Hepatocyte (in vitro differentiated cells): ENCODE data around the gene GRK3. TPM values are rescaled to one million over a fixed set of nuclear protein-coding genes. Genes with fewer than 3 reads are reported as not detected.
"Not testable (repeated sequence)": the region's sequence is repeated elsewhere in the genome, so short reads cannot be mapped to it uniquely, and the experiment has no call there.

Source experiments
- DNase-seq: peaks from one replicate; pipeline ENCODE4 v3.0.0-alpha.2; 2016; ENCODE audit warnings: low spot score
- H2AFZ ChIP-seq: fragments of 200-600 bp; sonication (generic); 2 replicates; pipeline ENCODE4 v1.6.0; 2016; ENCODE audit warnings: antibody characterized with exemption, mild to moderate bottlenecking
- H3K27ac ChIP-seq: fragments of 200-600 bp; sonication (generic); 2 replicates; pipeline ENCODE4 v1.5.1; 2016; ENCODE audit warnings: mild to moderate bottlenecking
- H3K27me3 ChIP-seq: fragments of 200-600 bp; sonication (generic); 2 replicates; pipeline ENCODE4 v1.6.1; 2016
- H3K36me3 ChIP-seq: fragments of 200-600 bp; sonication (generic); replicated peaks from 2 replicates; pipeline ENCODE4 v1.5.1; 2016; ENCODE audit warnings: low read depth; ENCODE audit not compliant: insufficient read depth
- H3K4me1 ChIP-seq: fragments of 200-600 bp; sonication (generic); 2 replicates; pipeline ENCODE4 v1.5.1; 2016; ENCODE audit warnings: mild to moderate bottlenecking, moderate library complexity; ENCODE audit not compliant: insufficient read depth
- H3K4me2 ChIP-seq: fragments of 200-600 bp; sonication (generic); 2 replicates; pipeline ENCODE4 v1.6.0; 2016
- H3K4me3 ChIP-seq: fragments of 200-600 bp; sonication (generic); 2 replicates; pipeline ENCODE4 v1.5.1; 2016; ENCODE audit warnings: mild to moderate bottlenecking
- H3K79me2 ChIP-seq: fragments of 200-600 bp; sonication (generic); 2 replicates; pipeline ENCODE4 v1.6.0; 2017; ENCODE audit warnings: mild to moderate bottlenecking
- H3K9me2 ChIP-seq: fragments of 200-600 bp; sonication (generic); replicated peaks from 2 replicates; pipeline ENCODE4 v1.6.0; 2017; ENCODE audit warnings: mild to moderate bottlenecking; ENCODE audit not compliant: insufficient read depth
- H3K9me3 ChIP-seq: fragments of 200-600 bp; sonication (generic); 2 replicates; pipeline ENCODE4 v1.5.1; 2016; ENCODE audit warnings: low read depth, mild to moderate bottlenecking
- H4K20me1 ChIP-seq: fragments of 200-600 bp; sonication (generic); 2 replicates; pipeline ENCODE4 v1.6.0; 2016; ENCODE audit warnings: mild to moderate bottlenecking; ENCODE audit not compliant: insufficient read depth, poor library complexity, severe bottlenecking
- CTCF ChIP-seq: fragments of 200-600 bp; sonication (generic); IDR thresholded peaks from 2 replicates; pipeline ENCODE4 v1.5.1; 2016; ENCODE audit warnings: antibody characterized with exemption, mild to moderate bottlenecking; ENCODE audit not compliant: poor library complexity
- EZH2 ChIP-seq: fragments of 200-600 bp; sonication (generic); IDR thresholded peaks from 2 replicates; pipeline ENCODE4 v1.6.1; 2016; ENCODE audit warnings: antibody characterized with exemption, mild to moderate bottlenecking, borderline replicate concordance
- EZH2phosphoT487 ChIP-seq: fragments of 200-600 bp; sonication (generic); IDR thresholded peaks from one replicate; pipeline ENCODE4 v1.6.1; 2018; ENCODE audit warnings: antibody characterized with exemption, mild to moderate bottlenecking, low read depth, moderate library complexity; ENCODE audit not compliant: unreplicated experiment, severe bottlenecking
- WGBS: methylation state at CpG from one replicate; pipeline ENCODE4 v1.1.6; 2016; ENCODE audit warnings: low lambda C conversion rate; ENCODE audit errors: missing lambda C conversion rate; 5-methylcytosine and 5-hydroxymethylcytosine counted together
- polyA plus RNA-seq: library from polyadenylated mRNA; unstranded; fragments of >200 nt; fragmentation: Nextera tagmentation; extraction: Ambion mirVana; gene quantifications from 2 replicates; pipeline ENCODE4 v1.2.1, GENCODE V29; 2016
- total RNA-seq: library from RNA; depleted of rRNA; stranded (reverse); fragments of >200 nt; gene quantifications from 2 replicates; pipeline ENCODE4 v1.2.3, GENCODE V29; 2014

Gene GRK3
- total and polyA plus RNA-seq, 2 experiments from 2014 or later = 1.5 to 7.1 TPM

DNA sequence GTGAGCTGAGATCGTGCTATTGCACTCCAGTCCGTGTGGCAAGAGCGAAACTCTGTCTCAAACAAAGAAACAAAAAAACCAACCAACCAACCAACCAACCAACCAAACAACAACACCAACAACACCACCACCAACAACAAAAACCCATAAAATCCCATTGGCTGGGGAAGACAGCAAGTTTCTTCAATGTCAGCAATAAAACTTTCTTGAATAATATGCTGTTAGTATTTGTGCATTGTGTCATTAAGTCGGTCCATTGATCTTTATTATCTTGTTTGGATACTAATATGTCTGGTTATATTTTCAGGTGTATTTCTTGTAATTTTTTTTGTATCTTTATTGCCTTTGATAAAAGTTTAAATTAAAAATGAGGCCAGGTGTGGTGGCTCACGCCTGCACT, 9.4 kb downstream of the GRK3 start:
- peaks cover 36% of the 10 kb centered on the region for H3K79me2 ChIP-seq
- no peaks in the 10 kb centered on the region for H3K9me3 ChIP-seq
- no peak for DNase-seq
- no peaks in the 10 kb centered on the region for H3K27me3 ChIP-seq
- H3K4me3 ChIP-seq = no peak overlapping the region
- no peaks in the 10 kb centered on the region for H3K9me2 ChIP-seq
- WGBS = 94% methylated on average over 5 of the region's 5 CpGs
- H3K27ac ChIP-seq = no peak overlapping the region
- no peaks in the 10 kb centered on the region for H3K36me3 ChIP-seq
- H2AFZ ChIP-seq = no peak overlapping the region
- TF ChIP-seq CTCF = no peak
- no peak for TF ChIP-seq EZH2
- TF ChIP-seq EZH2phosphoT487 = no peak
- no peak overlapping the region for H3K4me2 ChIP-seq
- H4K20me1 ChIP-seq = no peaks in the 10 kb centered on the region
- no peaks in the 10 kb centered on the region for H3K4me1 ChIP-seq

- H3K27ac ChIP-seq = no peak overlapping the region
- WGBS = 90% methylated on average over 4 of the region's 4 CpGs
- no peak for DNase-seq
- no peak overlapping the region for H2AFZ ChIP-seq
- no peak overlapping the region for H3K4me2 ChIP-seq
- no peaks in the 10 kb centered on the region for H3K36me3 ChIP-seq
- no peak for TF ChIP-seq EZH2phosphoT487
- no peak for TF ChIP-seq CTCF
- H3K9me2 ChIP-seq = no peaks in the 10 kb centered on the region
- peaks cover 28% of the 10 kb centered on the region for H3K79me2 ChIP-seq
- no peaks in the 10 kb centered on the region for H3K4me1 ChIP-seq
- H4K20me1 ChIP-seq = no peaks in the 10 kb centered on the region
- no peaks in the 10 kb centered on the region for H3K27me3 ChIP-seq
- H3K9me3 ChIP-seq = no peaks in the 10 kb centered on the region
- H3K4me3 ChIP-seq = no peak overlapping the region
Measured at GRCh38 chr22:25574736-25575135, 10.3 kb downstream of the GRK3 start.

DNA sequence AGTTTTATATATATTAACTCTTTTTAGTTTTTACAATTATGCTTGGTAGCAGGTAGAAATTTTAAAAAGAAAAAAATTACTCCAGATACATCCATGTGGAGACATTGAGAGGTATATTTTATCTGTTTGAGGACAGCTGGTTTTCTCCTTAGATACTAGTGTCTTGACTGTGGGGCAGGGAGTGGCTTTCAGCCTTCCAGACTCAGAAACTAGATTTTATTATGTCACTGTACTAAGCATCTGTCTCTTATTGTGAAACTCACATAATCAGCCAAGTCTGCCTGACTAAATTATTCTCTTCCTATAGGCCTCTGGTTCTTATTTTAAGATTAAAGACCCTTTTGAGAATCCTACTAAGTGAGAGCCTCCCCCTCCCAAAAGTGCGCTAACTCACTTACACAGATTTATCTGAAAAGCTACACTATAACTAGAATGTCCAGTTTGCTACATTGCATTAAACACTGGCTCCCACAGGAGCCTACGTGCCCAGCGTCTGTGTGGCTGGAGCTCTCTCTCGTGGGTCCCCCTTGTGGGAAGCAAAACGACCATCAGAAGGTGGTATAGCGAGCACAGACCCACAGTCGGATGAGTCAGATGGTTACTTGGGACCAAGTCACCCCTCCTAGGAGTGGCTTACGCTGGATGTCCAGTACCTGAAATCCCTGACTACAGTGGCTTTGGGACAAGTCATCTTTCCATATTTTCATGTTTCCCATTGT, 11.4 kb downstream of the GRK3 start:
- H3K9me2 ChIP-seq, H3K4me1 ChIP-seq, H3K36me3 ChIP-seq, H3K9me3 ChIP-seq, H3K27me3 ChIP-seq, H3K4me3 ChIP-seq, H3K27ac ChIP-seq, H3K4me2 ChIP-seq, H2AFZ ChIP-seq, H4K20me1 ChIP-seq, DNase-seq: not testable (repeated sequence)
- H3K79me2 ChIP-seq = peaks cover 21% of the 10 kb centered on the region
- 80% methylated on average over 8 of the region's 8 CpGs for WGBS

- H3K27me3 ChIP-seq, H3K9me2 ChIP-seq, H3K4me3 ChIP-seq, H3K4me1 ChIP-seq, H3K4me2 ChIP-seq, H3K27ac ChIP-seq, DNase-seq, H2AFZ ChIP-seq, H4K20me1 ChIP-seq, H3K9me3 ChIP-seq, H3K36me3 ChIP-seq, H3K79me2 ChIP-seq: not testable (repeated sequence)
- WGBS = 51% methylated on average over 6 of the region's 6 CpGs
Measured at GRCh38 chr22:25581452-25581851, 17.0 kb downstream of the GRK3 start.

- Histone ChIP-seq H3K4me3 (no peak overlapping the region), H3K9me3 (no peaks in the 10 kb centered on the region), H4K20me1 (no peaks in the 10 kb centered on the region), H3K27me3 (no peaks in the 10 kb centered on the region), H2AFZ (no peak overlapping the region), H3K4me2 (no peak overlapping the region), H3K27ac (no peak overlapping the region), H3K36me3 (no peaks in the 10 kb centered on the region), H3K4me1 (no peaks in the 10 kb centered on the region), H3K79me2 (peaks cover 1% of the 10 kb centered on the region), H3K9me2 (no peaks in the 10 kb centered on the region)
- 84% methylated on average over 5 of the region's 5 CpGs for WGBS
- no peak for DNase-seq
- TF ChIP-seq CTCF (no peak), EZH2phosphoT487 (no peak)
Measured at GRCh38 chr22:25582946-25583345, 18.5 kb downstream of the GRK3 start.

GRCh38 chr22:25584993-25585392, 20.5 kb downstream of the GRK3 start:
- not testable (repeated sequence) for DNase-seq, H3K4me1 ChIP-seq, H3K4me3 ChIP-seq, H3K4me2 ChIP-seq, H3K27me3 ChIP-seq, H3K79me2 ChIP-seq, H4K20me1 ChIP-seq, H3K27ac ChIP-seq, H2AFZ ChIP-seq, H3K9me2 ChIP-seq, H3K9me3 ChIP-seq, H3K36me3 ChIP-seq
- 84% methylated on average over 5 of the region's 5 CpGs for WGBS
